CD4-positive, alpha-beta T cell treated with Interleukin-17A for 1 hour (primary cell): ENCODE measurements around the gene GNG7.
"Not testable (repeated sequence)": the region's sequence is repeated elsewhere in the genome, so short reads cannot be mapped to it uniquely, and the experiment has no call there.

Experiments
- DNase-seq: peaks from one replicate; pipeline ENCODE4 v3.0.0-alpha.2; 2020

Gene GNG7

GRCh38 chr19:2711172-2711874 lies 8.8 kb upstream of the GNG7 start:
- no peak for DNase-seq

GRCh38 chr19:2706251-2706650 lies 3.8 kb upstream of the GNG7 start:
- no peak for DNase-seq

- no peak for DNase-seq
Measured at GRCh38 chr19:2703691-2704216, 1.3 kb upstream of the GNG7 start.

- no peak for DNase-seq
Measured at GRCh38 chr19:2703077-2703437, 563 bp upstream of the GNG7 start.

GRCh38 chr19:2701361-2702169 lies 929 bp downstream of the GNG7 start:
- DNase-seq = no peak

- no peak for DNase-seq
Measured at GRCh38 chr19:2700660-2701360, 1.7 kb downstream of the GNG7 start.

GRCh38 chr19:2699413-2700140 lies 2.9 kb downstream of the GNG7 start:
- no peak for DNase-seq

- DNase-seq = no peak
Measured at GRCh38 chr19:2694196-2694595, 8.3 kb downstream of the GNG7 start.

GRCh38 chr19:2693492-2694160 lies 8.9 kb downstream of the GNG7 start:
- no peak for DNase-seq

GRCh38 chr19:2691951-2692350 lies 10.5 kb downstream of the GNG7 start:
- no peak for DNase-seq

GRCh38 chr19:2690856-2691255 lies 11.6 kb downstream of the GNG7 start:
- DNase-seq = no peak

- no peak for DNase-seq
Measured at GRCh38 chr19:2686360-2686759, 16.1 kb downstream of the GNG7 start.

GRCh38 chr19:2685204-2685704 lies 17.2 kb downstream of the GNG7 start:
- no peak for DNase-seq

- no peak for DNase-seq
Measured at GRCh38 chr19:2683430-2684003, 19.0 kb downstream of the GNG7 start.

- no peak for DNase-seq
Measured at GRCh38 chr19:2680808-2681207, 21.7 kb downstream of the GNG7 start.

- no peak for DNase-seq
Measured at GRCh38 chr19:2679439-2679838, 23.1 kb downstream of the GNG7 start.

- not testable (repeated sequence) for DNase-seq
Measured at GRCh38 chr19:2678948-2679347, 23.5 kb downstream of the GNG7 start.

GRCh38 chr19:2678044-2678671 lies 24.3 kb downstream of the GNG7 start:
- peak; percentile 15 for DNase-seq

- DNase-seq = no peak
Measured at GRCh38 chr19:2676823-2677222, 25.7 kb downstream of the GNG7 start.

- DNase-seq = no peak
Measured at GRCh38 chr19:2675892-2676291, 26.6 kb downstream of the GNG7 start.

GRCh38 chr19:2670217-2670616 lies 32.3 kb downstream of the GNG7 start:
- no peak for DNase-seq
